Neural progenitor cell (in vitro differentiated cells): ENCODE results near the gene LILRB2.

ENCODE experiments used
- CTCF ChIP-seq: fragments of 200-600 bp; sonication (generic); IDR thresholded peaks from 2 replicates; pipeline ENCODE4 v1.5.1; 2017; ENCODE audit warnings: antibody characterized with exemption, mild to moderate bottlenecking
- EZH2 ChIP-seq: fragments of 200-600 bp; sonication (generic); IDR thresholded peaks from 2 replicates; pipeline ENCODE4 v1.6.1; 2017; ENCODE audit warnings: antibody characterized with exemption, mild to moderate bottlenecking, moderate library complexity
- EZH2phosphoT487 ChIP-seq: fragments of 200-600 bp; sonication (generic); IDR thresholded peaks from 2 replicates; pipeline ENCODE4 v1.6.1; 2017; ENCODE audit warnings: antibody characterized with exemption

- TF ChIP-seq CTCF (no peak), EZH2 (no peak), EZH2phosphoT487 (no peak)
These were observed 25.7 kb downstream of the LILRB2 start for GRCh38 chr19:54255105-54255775.
